ENCODE results near the gene ZNF484.

GRCh38 chr9:92877531-92878430, at the start of gene ZNF484:
- no peak for TF ChIP-seq EZH2 (IDR thresholded peaks at IDR 0.05; ENCODE audit: insufficient read depth, poor library complexity, severe bottlenecking)
- no peak for TF ChIP-seq EZH2phosphoT487 (IDR thresholded peaks at IDR 0.05; ENCODE audit: insufficient read depth, low read depth)

Measured in GM23248 (cell line).